ENCODE measurements around the gene CCDC85C.

CCDC85C gene

GRCh38 chr14:99586761-99587459, 17.1 kb downstream of the CCDC85C start:
- DNase-seq (ENCODE audit: insufficient read length, low spot score): no peak
- FAIRE-seq: no peak
- TF ChIP-seq POLR2A (IDR thresholded peaks at IDR 0.05; ENCODE audit: low read depth, low read length): no peak
- no peak for TF ChIP-seq SPI1 (IDR thresholded peaks at IDR 0.05; ENCODE audit: low read depth, low read length)
- no peak for TF ChIP-seq TAF1 (IDR thresholded peaks at IDR 0.05; ENCODE audit: low read depth, low read length)
- no peak for TF ChIP-seq PAX5 (IDR thresholded peaks at IDR 0.05; ENCODE audit: insufficient read depth, low read length, severe bottlenecking)
- TF ChIP-seq POLR2AphosphoS5 (IDR thresholded peaks at IDR 0.05; ENCODE audit: low read depth, low read length): no peak
- TF ChIP-seq POU2F2 (IDR thresholded peaks at IDR 0.05; ENCODE audit: low read depth, low read length): no peak

GRCh38 chr14:99586054-99586760, 17.8 kb downstream of the CCDC85C start:
- TF ChIP-seq TAF1 (IDR thresholded peaks at IDR 0.05; ENCODE audit: low read depth, low read length) (no peak), POU2F2 (IDR thresholded peaks at IDR 0.05; ENCODE audit: low read depth, low read length) (no peak), PAX5 (IDR thresholded peaks at IDR 0.05; ENCODE audit: insufficient read depth, low read length, severe bottlenecking) (no peak), POLR2A (IDR thresholded peaks at IDR 0.05; ENCODE audit: low read depth, low read length) (no peak), SPI1 (IDR thresholded peaks at IDR 0.05; ENCODE audit: low read depth, low read length) (no peak), POLR2AphosphoS5 (IDR thresholded peaks at IDR 0.05; ENCODE audit: low read depth, low read length) (no peak)
- no peak for FAIRE-seq
- DNase-seq (ENCODE audit: insufficient read length, low spot score): no peak

- DNase-seq (ENCODE audit: insufficient read length, low spot score) (no peak), FAIRE-seq (no peak)
- no peak for TF ChIP-seq POLR2A (IDR thresholded peaks at IDR 0.05; ENCODE audit: low read depth, low read length)
- no peak for TF ChIP-seq PAX5 (IDR thresholded peaks at IDR 0.05; ENCODE audit: insufficient read depth, low read length, severe bottlenecking)
- TF ChIP-seq SPI1 (IDR thresholded peaks at IDR 0.05; ENCODE audit: low read depth, low read length): no peak
- TF ChIP-seq POLR2AphosphoS5 (IDR thresholded peaks at IDR 0.05; ENCODE audit: low read depth, low read length): no peak
- no peak for TF ChIP-seq TAF1 (IDR thresholded peaks at IDR 0.05; ENCODE audit: low read depth, low read length)
- TF ChIP-seq POU2F2 (IDR thresholded peaks at IDR 0.05; ENCODE audit: low read depth, low read length): no peak
Measured at GRCh38 chr14:99584823-99585222, 19.2 kb downstream of the CCDC85C start.

- FAIRE-seq: no peak
- TF ChIP-seq PAX5 (IDR thresholded peaks at IDR 0.05; ENCODE audit: insufficient read depth, low read length, severe bottlenecking) (no peak), POU2F2 (IDR thresholded peaks at IDR 0.05; ENCODE audit: low read depth, low read length) (no peak), POLR2AphosphoS5 (IDR thresholded peaks at IDR 0.05; ENCODE audit: low read depth, low read length) (no peak), SPI1 (IDR thresholded peaks at IDR 0.05; ENCODE audit: low read depth, low read length) (no peak), TAF1 (IDR thresholded peaks at IDR 0.05; ENCODE audit: low read depth, low read length) (no peak), POLR2A (IDR thresholded peaks at IDR 0.05; ENCODE audit: low read depth, low read length) (no peak)
- no peak for DNase-seq (ENCODE audit: insufficient read length, low spot score)
Measured at GRCh38 chr14:99581938-99582337, 22.1 kb downstream of the CCDC85C start.

GRCh38 chr14:99581374-99581773, 22.6 kb downstream of the CCDC85C start:
- FAIRE-seq (no peak), DNase-seq (ENCODE audit: insufficient read length, low spot score) (no peak)
- TF ChIP-seq PAX5 (IDR thresholded peaks at IDR 0.05; ENCODE audit: insufficient read depth, low read length, severe bottlenecking) (no peak), SPI1 (IDR thresholded peaks at IDR 0.05; ENCODE audit: low read depth, low read length) (no peak), POLR2AphosphoS5 (IDR thresholded peaks at IDR 0.05; ENCODE audit: low read depth, low read length) (no peak), POU2F2 (IDR thresholded peaks at IDR 0.05; ENCODE audit: low read depth, low read length) (no peak), TAF1 (IDR thresholded peaks at IDR 0.05; ENCODE audit: low read depth, low read length) (no peak), POLR2A (IDR thresholded peaks at IDR 0.05; ENCODE audit: low read depth, low read length) (no peak)

- TF ChIP-seq SPI1 (IDR thresholded peaks at IDR 0.05; ENCODE audit: low read depth, low read length) (no peak), PAX5 (IDR thresholded peaks at IDR 0.05; ENCODE audit: insufficient read depth, low read length, severe bottlenecking) (no peak), POU2F2 (IDR thresholded peaks at IDR 0.05; ENCODE audit: low read depth, low read length) (no peak)
- no peak for DNase-seq (ENCODE audit: insufficient read length, low spot score)
- FAIRE-seq: no peak
Measured at GRCh38 chr14:99579903-99580571, 24.0 kb downstream of the CCDC85C start.

- FAIRE-seq (no peak), DNase-seq (ENCODE audit: insufficient read length, low spot score) (no peak)
- TF ChIP-seq POLR2AphosphoS5 (IDR thresholded peaks at IDR 0.05; ENCODE audit: low read depth, low read length) (no peak), PAX5 (IDR thresholded peaks at IDR 0.05; ENCODE audit: insufficient read depth, low read length, severe bottlenecking) (no peak), POU2F2 (IDR thresholded peaks at IDR 0.05; ENCODE audit: low read depth, low read length) (no peak), TAF1 (IDR thresholded peaks at IDR 0.05; ENCODE audit: low read depth, low read length) (no peak), POLR2A (IDR thresholded peaks at IDR 0.05; ENCODE audit: low read depth, low read length) (no peak), SPI1 (IDR thresholded peaks at IDR 0.05; ENCODE audit: low read depth, low read length) (no peak)
Measured at GRCh38 chr14:99579120-99579836, 24.7 kb downstream of the CCDC85C start.

- no peak for TF ChIP-seq TAF1 (IDR thresholded peaks at IDR 0.05; ENCODE audit: low read depth, low read length)
- no peak for TF ChIP-seq POLR2AphosphoS5 (IDR thresholded peaks at IDR 0.05; ENCODE audit: low read depth, low read length)
- TF ChIP-seq PAX5 (IDR thresholded peaks at IDR 0.05; ENCODE audit: insufficient read depth, low read length, severe bottlenecking): no peak
- TF ChIP-seq SPI1 (IDR thresholded peaks at IDR 0.05; ENCODE audit: low read depth, low read length): no peak
- TF ChIP-seq POU2F2 (IDR thresholded peaks at IDR 0.05; ENCODE audit: low read depth, low read length): no peak
- TF ChIP-seq POLR2A (IDR thresholded peaks at IDR 0.05; ENCODE audit: low read depth, low read length): no peak
- DNase-seq (ENCODE audit: insufficient read length, low spot score): no peak
- no peak for FAIRE-seq
Measured at GRCh38 chr14:99578541-99579101, 25.4 kb downstream of the CCDC85C start.

All from GM12891 (cell line).